ENCODE data around the gene DCDC2. TPM values are rescaled to one million over a fixed set of nuclear protein-coding genes. Genes with fewer than 3 reads are reported as not detected.

Gene DCDC2
- total RNA-seq, 1 donor from 2014 or later = 5.3 TPM

GRCh38 chr6:24352434-24352833 is 5.4 kb downstream of the DCDC2 start:
- no peak overlapping the region for H3K4me3 ChIP-seq
- DNase-seq (no peak), ATAC-seq (no peak)
- H3K27ac ChIP-seq = no peak overlapping the region
- intact Hi-C loops (cut with DNase I) = no loop called here
- H3K9me3 ChIP-seq = no peaks in the 10 kb centered on the region
- H3K27me3 ChIP-seq = peaks cover 1% of the 10 kb centered on the region
- H3K36me3 ChIP-seq = no peaks in the 10 kb centered on the region
- H3K4me1 ChIP-seq = no peaks in the 10 kb centered on the region
- TF ChIP-seq CTCF (IDR thresholded peaks at IDR 0.05) = no peak

GRCh38 chr6:24344976-24345375 is 12.9 kb downstream of the DCDC2 start:
- Histone ChIP-seq H3K9me3 (no peaks in the 10 kb centered on the region), H3K4me3 (no peak overlapping the region), H3K27ac (no peak overlapping the region), H3K4me1 (no peaks in the 10 kb centered on the region), H3K27me3 (no peaks in the 10 kb centered on the region), H3K36me3 (no peaks in the 10 kb centered on the region)
- intact Hi-C loops (cut with DNase I) = no loop called here
- ATAC-seq (no peak), DNase-seq (no peak)
- no peak for TF ChIP-seq CTCF (IDR thresholded peaks at IDR 0.05)

GRCh38 chr6:24340998-24341938 is 16.6 kb downstream of the DCDC2 start:
- no peak overlapping the region for H3K4me3 ChIP-seq
- H3K36me3 ChIP-seq = no peaks in the 10 kb centered on the region
- ATAC-seq = no peak
- no peaks in the 10 kb centered on the region for H3K4me1 ChIP-seq
- H3K27me3 ChIP-seq = no peaks in the 10 kb centered on the region
- intact Hi-C loops (cut with DNase I) = no loop called here
- DNase-seq = no peak
- no peak for TF ChIP-seq CTCF (IDR thresholded peaks at IDR 0.05)
- H3K9me3 ChIP-seq = no peaks in the 10 kb centered on the region
- no peak overlapping the region for H3K27ac ChIP-seq

- Histone ChIP-seq H3K4me3 (no peak overlapping the region), H3K9me3 (no peaks in the 10 kb centered on the region), H3K27me3 (no peaks in the 10 kb centered on the region), H3K27ac (no peak overlapping the region), H3K4me1 (no peaks in the 10 kb centered on the region), H3K36me3 (no peaks in the 10 kb centered on the region)
- DNase-seq (no peak), ATAC-seq (no peak)
- no peak for TF ChIP-seq CTCF (IDR thresholded peaks at IDR 0.05)
- intact Hi-C loops (cut with DNase I) = no loop called here
Measured at GRCh38 chr6:24339932-24340331, 17.9 kb downstream of the DCDC2 start.

- no peaks in the 10 kb centered on the region for H3K9me3 ChIP-seq
- H3K27me3 ChIP-seq = no peaks in the 10 kb centered on the region
- no peak for DNase-seq
- no peak for ATAC-seq
- no peaks in the 10 kb centered on the region for H3K36me3 ChIP-seq
- no peak overlapping the region for H3K27ac ChIP-seq
- H3K4me3 ChIP-seq = no peak overlapping the region
- intact Hi-C loops (cut with DNase I) = no loop called here
- no peak for TF ChIP-seq CTCF (IDR thresholded peaks at IDR 0.05)
- H3K4me1 ChIP-seq = no peaks in the 10 kb centered on the region
Measured at GRCh38 chr6:24334285-24334684, 23.6 kb downstream of the DCDC2 start.
